Mesenteric fat pad (tissue), 1 donor: Measurements from ENCODE around the gene RSL1D1. TPM values are rescaled to one million over a fixed set of nuclear protein-coding genes. Genes with fewer than 3 reads are reported as not detected.
A peak's percentile ranks its signal among the peaks of the same experiment; 100 is the strongest.

ENCODE experiments used
- DNase-seq: peaks from one replicate; pipeline ENCODE4 v3.0.0-alpha.2; 2020; ENCODE audit warnings: low spot score
- total RNA-seq: library from RNA; stranded (reverse); fragmentation: NEBNext Ultra II Directional; extraction: Animal tissue kit (Norgen Biotek cat#: 25700); gene quantifications from one replicate; pipeline ENCODE4 v1.2.1, GENCODE V29; 2021
- donor health status: DM: yes; HTN: yes; CAD: no.

Gene RSL1D1
- total RNA-seq, 1 donor from 2014 or later: 200 TPM

DNA sequence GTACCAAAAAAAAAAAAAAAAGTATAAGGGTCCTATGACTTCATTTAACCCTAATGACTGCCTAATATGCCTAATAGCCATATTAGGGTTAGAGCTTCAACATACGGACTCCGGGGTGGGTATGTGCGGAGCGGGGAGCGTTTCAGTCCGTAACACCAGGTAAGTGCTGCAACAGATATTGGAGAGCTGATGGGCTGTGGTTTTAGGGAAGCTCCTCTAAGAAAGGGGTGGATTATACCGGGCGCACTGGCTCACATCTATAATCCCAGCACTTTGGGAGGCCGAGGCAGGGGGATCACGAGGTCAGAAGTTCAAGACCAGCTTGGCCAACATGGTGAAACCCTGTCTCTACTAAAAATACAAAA lies 52.3 kb downstream of the RSL1D1 start:
- DNase-seq: no peak

DNA sequence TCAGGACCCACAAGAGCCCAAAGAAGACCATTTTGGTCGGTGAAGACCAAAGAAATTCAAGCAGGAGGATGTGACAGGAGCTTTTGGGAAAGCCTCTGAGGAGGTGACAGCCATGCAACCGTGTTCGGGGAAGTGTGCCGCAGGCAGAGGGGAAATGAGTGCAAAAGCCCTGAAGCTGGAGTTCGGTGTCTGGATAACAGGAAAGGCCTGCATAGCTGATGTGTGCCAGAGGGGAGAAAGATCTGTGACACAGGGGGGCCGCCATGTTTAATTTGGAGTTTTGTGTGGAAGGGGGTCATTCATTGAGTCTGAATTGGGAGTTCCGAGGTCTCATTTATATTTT lies 53.4 kb downstream of the RSL1D1 start:
- DNase-seq: no peak

DNA sequence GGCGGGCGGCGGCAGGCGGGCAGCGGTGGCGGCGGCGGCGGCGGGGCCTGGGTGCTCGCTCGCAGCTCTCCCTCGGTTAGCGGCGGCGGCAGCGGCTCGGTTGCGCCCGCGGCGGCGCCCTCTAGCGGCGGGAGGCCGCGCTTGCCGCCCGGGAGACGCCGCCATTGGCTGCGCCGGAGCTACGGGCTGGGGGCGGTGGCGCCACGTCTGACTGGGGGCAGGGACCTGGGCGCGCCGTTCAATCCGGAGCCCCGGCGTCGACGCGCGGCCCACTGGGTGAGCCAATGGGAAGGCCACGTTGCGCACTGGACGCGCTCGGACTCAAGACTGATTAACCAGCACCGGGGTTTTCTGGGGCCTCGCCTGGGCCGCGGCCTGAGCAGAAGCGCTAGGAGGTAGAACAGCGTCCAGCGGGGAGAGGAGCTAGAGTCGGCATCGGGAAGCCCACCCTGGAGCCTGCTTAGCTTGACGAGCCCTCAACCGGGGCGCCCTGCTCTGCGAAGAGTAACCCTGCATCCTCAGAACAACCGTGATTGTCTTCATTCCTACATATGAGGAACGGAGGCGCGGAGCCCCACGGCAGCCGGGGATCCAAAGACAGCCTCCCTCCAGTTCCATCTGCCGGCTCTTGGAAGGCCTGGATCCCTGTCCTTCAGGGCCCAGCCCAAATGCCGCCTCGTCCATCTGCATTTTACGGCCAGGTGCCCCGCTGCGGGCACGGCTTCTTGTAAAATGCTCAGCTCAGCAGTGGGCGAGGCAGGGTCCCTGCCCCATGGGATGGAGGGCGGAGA lies 54.0 kb downstream of the RSL1D1 start, which contains the start of gene ZC3H7A:
Gene ZC3H7A (minus strand): TSS at position 93 of the 791 bp plus-strand sequence. CDS start 14,904 bp downstream, outside the sequence.
- DNase-seq: peak; percentile 100

GRCh38 chr16:11796227-11797165 lies 54.8 kb downstream of the RSL1D1 start:
- DNase-seq: peak; percentile 92

- no peak for DNase-seq
Measured at GRCh38 chr16:11795887-11796226, 55.5 kb downstream of the RSL1D1 start.

- DNase-seq: no peak
Measured at GRCh38 chr16:11794996-11795886, 56.1 kb downstream of the RSL1D1 start.

- DNase-seq: no peak
Measured at GRCh38 chr16:11794447-11794846, 56.9 kb downstream of the RSL1D1 start.

DNA sequence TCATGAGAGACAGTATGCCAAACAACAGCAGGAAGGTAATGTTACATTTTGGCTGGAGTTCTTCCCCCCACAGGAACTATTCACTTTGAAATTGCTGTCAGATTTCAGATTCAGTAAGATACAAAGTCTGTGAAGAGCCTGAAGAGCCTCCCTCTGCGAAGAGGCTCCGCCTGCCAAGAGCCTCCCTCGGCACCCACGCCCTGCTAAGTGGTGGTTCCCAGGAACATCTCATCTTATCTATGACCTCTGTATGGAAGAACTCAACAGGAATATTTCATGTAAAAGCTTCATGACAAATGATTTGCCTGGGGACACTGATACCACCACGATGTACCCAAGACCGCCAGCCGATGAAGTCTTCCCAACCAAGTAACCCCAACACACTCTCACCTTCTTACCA lies 57.5 kb downstream of the RSL1D1 start:
- DNase-seq: peak; percentile 18

DNA sequence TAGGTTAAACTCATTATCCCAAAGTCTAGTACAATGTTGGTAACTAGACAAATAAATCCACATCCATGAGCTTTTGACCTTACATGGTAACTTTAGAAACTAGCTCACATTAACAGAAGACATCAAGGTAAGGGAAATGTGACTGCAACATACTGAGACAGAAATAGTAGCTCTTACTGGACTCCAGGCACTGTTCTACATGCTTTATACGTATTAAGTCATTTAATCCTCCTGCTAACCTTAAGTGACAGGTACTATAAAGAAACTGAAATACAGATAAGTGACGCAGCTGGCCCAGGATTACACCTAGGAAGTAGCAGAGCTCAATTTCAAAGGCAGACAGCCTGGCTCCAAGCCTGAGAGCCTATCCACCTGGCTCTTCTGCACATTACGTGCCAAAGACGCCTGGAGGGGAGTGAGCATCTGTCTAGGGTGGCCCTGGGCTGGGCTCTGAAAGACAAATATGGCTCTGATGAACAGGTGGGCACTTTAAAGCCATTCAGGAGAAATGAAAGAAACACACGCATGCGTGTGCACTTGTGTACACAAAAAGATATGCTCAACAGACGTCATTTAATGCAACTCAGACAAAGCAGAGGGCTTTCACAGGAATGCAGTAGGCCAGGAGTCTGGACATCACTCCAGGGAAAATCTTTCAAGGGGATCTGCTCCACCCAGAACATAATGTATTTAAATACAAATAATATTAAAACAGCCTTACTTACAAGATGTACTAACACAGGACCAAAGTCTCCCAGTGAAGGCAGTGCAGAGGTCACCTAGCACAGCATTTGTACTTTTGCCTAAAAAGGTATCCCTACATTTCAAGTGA lies 58.7 kb downstream of the RSL1D1 start:
- DNase-seq: peak; percentile 6

- peak; percentile 24 for DNase-seq
Measured at GRCh38 chr16:11791144-11791828, 60.1 kb downstream of the RSL1D1 start.

DNA sequence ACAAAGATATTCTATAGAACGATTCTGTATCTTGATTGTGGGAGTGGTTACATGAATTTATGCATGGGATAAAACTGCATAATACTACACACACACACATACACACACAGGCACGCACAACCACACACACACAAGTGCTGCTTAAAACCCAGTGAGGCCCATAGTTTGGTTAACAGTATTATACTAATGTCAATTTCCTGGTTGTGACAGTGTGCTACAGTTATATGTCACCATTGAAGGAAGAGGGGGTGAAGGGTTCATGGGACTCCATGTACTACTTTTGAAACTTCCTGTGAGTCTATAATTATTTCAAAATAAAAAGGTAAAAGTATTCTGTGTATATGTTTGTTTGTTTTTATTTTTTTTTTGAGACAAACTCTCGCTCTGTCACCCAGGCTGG lies 62.4 kb downstream of the RSL1D1 start:
- DNase-seq: peak; percentile 5

GRCh38 chr16:11784980-11785599 lies 66.3 kb downstream of the RSL1D1 start:
- DNase-seq: peak; percentile 28

- DNase-seq: peak; percentile 33
Measured at GRCh38 chr16:11784381-11784780, 67.0 kb downstream of the RSL1D1 start.

- no peak for DNase-seq
Measured at GRCh38 chr16:11784038-11784369, 67.3 kb downstream of the RSL1D1 start.

Other genes starting within 250 kb of the RSL1D1 start
- 47.2 TPM for gene SNN, start 183.1 kb downstream of the RSL1D1 start, total RNA-seq
- 51.9 TPM for gene TXNDC11, start 108.7 kb downstream of the RSL1D1 start, total RNA-seq
- gene ZC3H7A, start 54.3 kb downstream of the RSL1D1 start, total RNA-seq: 57.1 TPM
- gene GSPT1, start 64.4 kb upstream of the RSL1D1 start, total RNA-seq: 138 TPM
- 10.9 TPM for gene NPIPB2, start 90.5 kb upstream of the RSL1D1 start, total RNA-seq
- gene TNFRSF17, start 113.7 kb upstream of the RSL1D1 start, total RNA-seq: not detected
- 71.8 TPM for gene SNX29, start 125.2 kb upstream of the RSL1D1 start, total RNA-seq